NB4 (cell line): Measurements from ENCODE around the gene KIF18A.

Source experiments
- CTCF ChIP-seq: IDR thresholded peaks from one replicate; pipeline ENCODE4 v1.5.1; 2012; ENCODE audit warnings: low read depth, low read length
- MAX ChIP-seq: IDR thresholded peaks from 2 replicates; pipeline ENCODE4 v1.6.1; 2011; ENCODE audit warnings: low read depth, low read length
- POLR2A ChIP-seq: IDR thresholded peaks from 2 replicates; pipeline ENCODE4 v1.6.1; 2011; ENCODE audit warnings: mild to moderate bottlenecking; ENCODE audit not compliant: insufficient read length; ENCODE audit errors: extremely low read depth

- TF ChIP-seq CTCF (no peak), POLR2A (no peak), MAX (no peak)
Observed at GRCh38 chr11:28026634-28027290, 81.2 kb downstream of the KIF18A start.
